ENCODE measurements around the gene KIAA1210. TPM values are rescaled to one million over a fixed set of nuclear protein-coding genes. Genes with fewer than 3 reads are reported as not detected.

The KIAA1210 gene
- total and polyA plus RNA-seq, 2 donors (not counting 1 experiment from before 2014, with no cell fraction given): not detected

DNA sequence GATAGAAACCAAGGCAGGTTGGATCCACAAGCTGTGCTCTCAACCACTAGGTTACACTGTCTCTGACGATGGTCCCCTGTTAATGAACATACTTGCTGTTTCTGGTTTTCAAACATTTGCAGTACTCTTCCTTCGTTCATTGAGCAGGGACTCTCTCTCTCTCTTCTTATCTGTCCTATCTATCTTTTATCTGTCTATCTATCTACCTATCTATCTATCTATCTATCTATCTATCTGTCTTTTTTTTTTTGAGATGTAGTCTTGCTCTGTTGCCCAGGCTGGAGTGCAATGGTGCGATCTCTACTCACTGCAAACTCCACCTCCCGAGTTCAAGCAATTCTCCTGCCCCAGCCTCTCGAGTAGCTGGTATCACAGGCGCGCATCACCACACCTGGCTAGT is 64.2 kb downstream of the KIAA1210 start:
- no peaks in the 10 kb centered on the region for H3K36me3 ChIP-seq (ENCODE audit: control insufficient read depth, insufficient read depth, low read length)
- no peak for DNase-seq (ENCODE audit: low read depth in 2 of 2)
- H3K9me3 ChIP-seq (ENCODE audit: control insufficient read depth, insufficient read depth, low read depth, low read length): no peaks in the 10 kb centered on the region
- no peaks in the 10 kb centered on the region for H4K20me1 ChIP-seq (ENCODE audit: control insufficient read depth, extremely low read depth, insufficient read depth, low read length)
- no peaks in the 10 kb centered on the region for H3K27me3 ChIP-seq (ENCODE audit: control insufficient read depth, insufficient read depth, low read length)
- no peaks in the 10 kb centered on the region for H3K79me2 ChIP-seq (ENCODE audit: control insufficient read depth, insufficient read depth, low read length)
- H3K9ac ChIP-seq (ENCODE audit: insufficient read depth, low read length): no peak overlapping the region
- no peak overlapping the region for H3K4me3 ChIP-seq (replicated peaks in 1 of 4; ENCODE audit: control extremely low read depth in 1 of 4, insufficient read depth in 1 of 4, low read depth in 3 of 4, low read length in 4 of 4)
- no peak overlapping the region for H3K4me2 ChIP-seq (ENCODE audit: extremely low read depth, insufficient read depth, low read length)
- H3K4me1 ChIP-seq (ENCODE audit: control insufficient read depth, extremely low read depth, insufficient read depth, low read length): no peaks in the 10 kb centered on the region
- TF ChIP-seq EZH2 (IDR thresholded peaks at IDR 0.05; ENCODE audit: low read length, missing control alignments): no peak
- TF ChIP-seq, protein P1, sequence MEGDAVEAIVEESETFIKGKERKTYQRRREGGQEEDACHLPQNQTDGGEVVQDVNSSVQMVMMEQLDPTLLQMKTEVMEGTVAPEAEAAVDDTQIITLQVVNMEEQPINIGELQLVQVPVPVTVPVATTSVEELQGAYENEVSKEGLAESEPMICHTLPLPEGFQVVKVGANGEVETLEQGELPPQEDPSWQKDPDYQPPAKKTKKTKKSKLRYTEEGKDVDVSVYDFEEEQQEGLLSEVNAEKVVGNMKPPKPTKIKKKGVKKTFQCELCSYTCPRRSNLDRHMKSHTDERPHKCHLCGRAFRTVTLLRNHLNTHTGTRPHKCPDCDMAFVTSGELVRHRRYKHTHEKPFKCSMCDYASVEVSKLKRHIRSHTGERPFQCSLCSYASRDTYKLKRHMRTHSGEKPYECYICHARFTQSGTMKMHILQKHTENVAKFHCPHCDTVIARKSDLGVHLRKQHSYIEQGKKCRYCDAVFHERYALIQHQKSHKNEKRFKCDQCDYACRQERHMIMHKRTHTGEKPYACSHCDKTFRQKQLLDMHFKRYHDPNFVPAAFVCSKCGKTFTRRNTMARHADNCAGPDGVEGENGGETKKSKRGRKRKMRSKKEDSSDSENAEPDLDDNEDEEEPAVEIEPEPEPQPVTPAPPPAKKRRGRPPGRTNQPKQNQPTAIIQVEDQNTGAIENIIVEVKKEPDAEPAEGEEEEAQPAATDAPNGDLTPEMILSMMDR (conservative IDR thresholded peaks at IDR 0.05 in 1 of 2, IDR thresholded peaks at IDR 0.05 in 1 of 2; ENCODE audit: low read depth in 1 of 2, low read length in 2 of 2): no peak
- H3K27ac ChIP-seq (ENCODE audit: insufficient read depth, low read length): no peak overlapping the region
- H2AFZ ChIP-seq (ENCODE audit: low read length): no peak overlapping the region

DNA sequence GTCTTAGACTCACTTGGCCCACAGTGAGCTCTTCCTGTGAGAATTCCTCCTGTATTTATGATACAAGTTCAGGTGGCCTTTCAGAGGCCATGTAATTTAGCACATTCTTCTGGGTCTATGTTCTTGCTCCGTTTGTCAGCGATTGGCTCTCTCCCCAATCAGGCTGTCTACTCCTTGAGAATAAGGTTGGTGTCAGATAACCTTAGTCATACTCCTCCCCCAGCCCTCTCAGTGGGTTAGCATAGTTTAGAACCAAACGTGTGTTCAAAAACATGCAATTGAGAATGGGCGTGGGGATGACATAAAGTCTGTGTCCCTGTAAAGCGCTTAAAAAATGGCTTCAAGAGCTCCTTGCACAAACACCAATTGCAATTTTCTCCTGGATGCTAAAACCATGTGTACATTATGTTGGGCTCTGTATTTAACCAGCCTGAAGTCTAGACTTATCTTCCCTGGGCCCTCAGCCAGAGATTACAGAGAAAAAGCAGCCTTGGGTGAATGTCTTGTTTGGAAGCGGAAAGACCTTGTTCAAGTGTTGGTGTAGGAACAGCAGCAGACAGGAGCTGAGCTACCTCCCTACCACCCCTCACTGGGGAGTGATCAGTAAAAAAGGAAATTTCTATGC is 64.8 kb downstream of the KIAA1210 start:
- Histone ChIP-seq H3K79me2 (ENCODE audit: control insufficient read depth, insufficient read depth, low read length) (no peaks in the 10 kb centered on the region), H3K9ac (ENCODE audit: insufficient read depth, low read length) (no peak overlapping the region), H3K9me3 (ENCODE audit: control insufficient read depth, insufficient read depth, low read depth, low read length) (no peaks in the 10 kb centered on the region), H3K27me3 (ENCODE audit: control insufficient read depth, insufficient read depth, low read length) (no peaks in the 10 kb centered on the region), H3K27ac (ENCODE audit: insufficient read depth, low read length) (no peak overlapping the region), H2AFZ (ENCODE audit: low read length) (no peak overlapping the region), H4K20me1 (ENCODE audit: control insufficient read depth, extremely low read depth, insufficient read depth, low read length) (no peaks in the 10 kb centered on the region), H3K4me1 (ENCODE audit: control insufficient read depth, extremely low read depth, insufficient read depth, low read length) (no peaks in the 10 kb centered on the region), H3K4me2 (ENCODE audit: extremely low read depth, insufficient read depth, low read length) (no peak overlapping the region), H3K4me3 (replicated peaks in 1 of 4; ENCODE audit: control extremely low read depth in 1 of 4, insufficient read depth in 1 of 4, low read depth in 3 of 4, low read length in 4 of 4) (no peak overlapping the region), H3K36me3 (ENCODE audit: control insufficient read depth, insufficient read depth, low read length) (no peaks in the 10 kb centered on the region)
- peak; percentile 2 to 65 for DNase-seq (ENCODE audit: low read depth in 2 of 2)
- TF ChIP-seq EZH2 (IDR thresholded peaks at IDR 0.05; ENCODE audit: low read length, missing control alignments): no peak
- TF ChIP-seq, protein P1 (conservative IDR thresholded peaks at IDR 0.05 in 1 of 2, IDR thresholded peaks at IDR 0.05 in 1 of 2; ENCODE audit: low read depth in 1 of 2, low read length in 2 of 2): no peak

DNA sequence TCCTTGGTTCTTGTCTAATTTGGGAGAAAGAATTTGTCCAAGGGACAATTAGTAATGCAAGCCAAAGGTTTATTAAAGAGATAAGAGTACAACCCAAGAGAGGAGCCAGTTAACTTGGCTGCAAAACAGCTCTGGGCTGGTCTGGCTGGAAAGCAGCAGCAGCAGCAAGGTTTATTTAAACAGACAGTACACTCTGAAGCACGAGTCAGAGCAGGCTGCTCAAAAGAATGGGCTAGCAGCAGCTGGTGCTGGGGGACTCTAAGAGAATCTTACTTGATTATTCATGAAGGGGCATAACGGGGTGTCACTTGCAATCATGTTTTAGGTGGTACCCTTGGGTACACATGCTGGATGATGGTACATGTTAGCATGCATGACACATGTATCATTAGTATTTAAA is 71.9 kb downstream of the KIAA1210 start:
- DNase-seq (ENCODE audit: low read depth in 2 of 2): peak; percentile 12 to 21
- Histone ChIP-seq H4K20me1 (ENCODE audit: control insufficient read depth, extremely low read depth, insufficient read depth, low read length) (no peaks in the 10 kb centered on the region), H3K4me1 (ENCODE audit: control insufficient read depth, extremely low read depth, insufficient read depth, low read length) (no peaks in the 10 kb centered on the region), H3K79me2 (ENCODE audit: control insufficient read depth, insufficient read depth, low read length) (no peaks in the 10 kb centered on the region), H3K36me3 (ENCODE audit: control insufficient read depth, insufficient read depth, low read length) (no peaks in the 10 kb centered on the region), H3K27me3 (ENCODE audit: control insufficient read depth, insufficient read depth, low read length) (no peaks in the 10 kb centered on the region), H3K4me2 (ENCODE audit: extremely low read depth, insufficient read depth, low read length) (no peak overlapping the region), H3K27ac (ENCODE audit: insufficient read depth, low read length) (no peak overlapping the region), H2AFZ (ENCODE audit: low read length) (no peak overlapping the region), H3K9me3 (ENCODE audit: control insufficient read depth, insufficient read depth, low read depth, low read length) (no peaks in the 10 kb centered on the region), H3K4me3 (replicated peaks in 1 of 4; ENCODE audit: control extremely low read depth in 1 of 4, insufficient read depth in 1 of 4, low read depth in 3 of 4, low read length in 4 of 4) (no peak overlapping the region), H3K9ac (ENCODE audit: insufficient read depth, low read length) (no peak overlapping the region)
- TF ChIP-seq, protein P1 (conservative IDR thresholded peaks at IDR 0.05 in 1 of 2, IDR thresholded peaks at IDR 0.05 in 1 of 2; ENCODE audit: low read depth in 1 of 2, low read length in 2 of 2): no peak
- TF ChIP-seq EZH2 (IDR thresholded peaks at IDR 0.05; ENCODE audit: low read length, missing control alignments): no peak

Data from fibroblast of lung (primary cell).